Endothelial cell of umbilical vein (primary cell): ENCODE results near the gene PAX2. TPM values are rescaled to one million over a fixed set of nuclear protein-coding genes. Genes with fewer than 3 reads are reported as not detected.

ENCODE experiments used
- BruUV-seq: library from RNA; stranded (reverse); fragments of 400-500 nt; replicated peaks from 2 replicates; lab custom pipeline; 2021; lab: Mats Ljungman, UMichigan
- CTCF ChIA-PET: fragments of 300-600, 350-600 bp; sonication (Branson Sonifier 250); formaldehyde crosslinking; loops from one replicate; lab custom pipeline; 2021; ENCODE audit warnings: antibody characterized with exemption, inconsistent platforms; lab: Charles Lee
- POLR2A ChIA-PET: fragments of 300-600, 350-600 bp; sonication (Branson Sonifier 250); formaldehyde crosslinking; loops from one replicate; lab custom pipeline; 2021; ENCODE audit warnings: antibody characterized with exemption, inconsistent platforms; lab: Charles Lee
- DNase-seq: peaks from one replicate; pipeline ENCODE4 v3.0.0-alpha.2; 2011; ENCODE audit warnings: low read depth, low spot score
- FAIRE-seq: peaks from 2 replicates; lab custom pipeline; 2011; peaks lifted over from hg19 to GRCh38; lab: Jason Lieb, UNC
- H2AFZ ChIP-seq: 2 replicates; pipeline ENCODE4 v1.6.0; 2012; ENCODE audit warnings: low read depth, low read length, control low read depth, inconsistent platforms
- H3K27ac ChIP-seq: 2 replicates; pipeline ENCODE4 v1.5.1; 2011; ENCODE audit warnings: low read depth, mild to moderate bottlenecking, control low read depth, low read length, moderate library complexity; ENCODE audit not compliant: insufficient read depth
- H3K27me3 ChIP-seq, 2 experiments: 2 replicates each; pipeline versions ENCODE4 v1.6.0 to v1.6.1; 2011; ENCODE audit warnings: low read length in 2 of 2, mixed read lengths in 1 of 2; ENCODE audit not compliant: control insufficient read depth in 2 of 2, insufficient read depth in 2 of 2
- H3K36me3 ChIP-seq, 2 experiments: 2 replicates in 1 of 2; 3 replicates in 1 of 2; pipeline ENCODE4 v1.5.1; 2011; ENCODE audit warnings: low read length in 2 of 2, mild to moderate bottlenecking in 1 of 2, moderate library complexity in 1 of 2; ENCODE audit not compliant: control insufficient read depth in 2 of 2, insufficient read depth in 2 of 2; ENCODE audit errors: extremely low read depth in 1 of 2
- H3K4me1 ChIP-seq: 3 replicates; pipeline ENCODE4 v1.5.1; 2011; ENCODE audit warnings: mild to moderate bottlenecking, low read length; ENCODE audit not compliant: control insufficient read depth, insufficient read depth; ENCODE audit errors: extremely low read depth
- H3K4me2 ChIP-seq: 2 replicates; pipeline ENCODE4 v1.6.1; 2011; ENCODE audit warnings: low read length, control low read depth, mixed read lengths; ENCODE audit not compliant: insufficient read depth
- H3K4me3 ChIP-seq, 3 experiments: fragments of 200-600 bp in 1 of 3; sonication (generic), shearing (Covaris generic) in 1 of 3; replicated peaks in 1 of 3; 2 replicates each; pipeline ENCODE4 v1.5.1; 2011 to 2016; ENCODE audit warnings: control low read depth in 3 of 3, low read length in 3 of 3, mild to moderate bottlenecking in 2 of 3, inconsistent platforms in 1 of 3, low read depth in 1 of 3, moderate library complexity in 1 of 3; ENCODE audit not compliant: insufficient read depth in 1 of 3
- H3K79me2 ChIP-seq: 2 replicates; pipeline ENCODE4 v1.6.0; 2012; ENCODE audit warnings: low read length, inconsistent platforms; ENCODE audit not compliant: control insufficient read depth, insufficient read depth
- H3K9ac ChIP-seq: replicated peaks from 2 replicates; pipeline ENCODE3; 2011; ENCODE audit warnings: low read length, control low read depth; ENCODE audit not compliant: insufficient read depth; ENCODE audit errors: extremely low read depth
- H3K9me1 ChIP-seq: replicated peaks from 3 replicates; pipeline ENCODE4 v1.6.0; 2011; ENCODE audit warnings: mild to moderate bottlenecking, low read length; ENCODE audit not compliant: control insufficient read depth, insufficient read depth; ENCODE audit errors: extremely low read depth
- H3K9me3 ChIP-seq: replicated peaks from 2 replicates; pipeline ENCODE4 v1.5.1; 2012; ENCODE audit warnings: low read length, inconsistent platforms; ENCODE audit not compliant: control insufficient read depth, insufficient read depth
- H4K20me1 ChIP-seq: replicated peaks from 2 replicates; pipeline ENCODE3; 2011; ENCODE audit warnings: mild to moderate bottlenecking, low read length; ENCODE audit not compliant: control insufficient read depth, insufficient read depth; ENCODE audit errors: extremely low read depth
- EZH2 ChIP-seq: IDR thresholded peaks from 2 replicates; pipeline ENCODE4 v1.6.1; 2012; ENCODE audit warnings: borderline replicate concordance, low read depth, mild to moderate bottlenecking, moderate library complexity, low read length, inconsistent platforms; ENCODE audit not compliant: severe bottlenecking
- FOS ChIP-seq: IDR thresholded peaks from 2 replicates; pipeline ENCODE4 v1.6.1; 2011; ENCODE audit warnings: mild to moderate bottlenecking, low read length, moderate library complexity, borderline replicate concordance; ENCODE audit not compliant: insufficient read depth
- GATA2 ChIP-seq: IDR thresholded peaks from 2 replicates; pipeline ENCODE4 v1.7.0; 2011; ENCODE audit warnings: low read depth, mild to moderate bottlenecking, moderate library complexity, mixed read lengths, low read length; ENCODE audit not compliant: insufficient read length, insufficient read depth
- JUN ChIP-seq: IDR thresholded peaks from 2 replicates; pipeline ENCODE4 v1.6.1; 2011; ENCODE audit warnings: borderline replicate concordance, low read depth; ENCODE audit not compliant: insufficient read length, insufficient read depth
- MYC ChIP-seq: IDR thresholded peaks from one replicate; pipeline ENCODE4 v1.6.1; 2011; ENCODE audit warnings: mild to moderate bottlenecking, low read depth, low read length
- POLR2A ChIP-seq: IDR thresholded peaks from 2 replicates; pipeline ENCODE4 v1.6.1; 2012; ENCODE audit warnings: low read depth, mild to moderate bottlenecking, control low read depth, low read length
- POLR2AphosphoS5 ChIP-seq: IDR thresholded peaks from 2 replicates; pipeline ENCODE4 v1.6.1; 2012; ENCODE audit warnings: low read depth, mild to moderate bottlenecking, control low read depth, low read length, moderate library complexity; ENCODE audit not compliant: insufficient read depth
- dilution Hi-C: fragments of 300-500 bp; cut with MboI; formaldehyde crosslinking; loops from one replicate; pipeline ENCODE4 v1.15.0; 2019; ENCODE audit warnings: low sequenced_read_pairs; ENCODE audit not compliant: extremely low pct_ligation_motif_present
- intact Hi-C: fragments of 100-400 bp; cut with micrococcal nuclease; formaldehyde crosslinking; loops from one replicate; pipeline ENCODE4 v1.10.0; 2022
- polyA plus RNA-seq, 4 experiments: library from polyadenylated mRNA; depleted of rRNA in 3 of 4; stranded (reverse) in 3 of 4; unstranded in 1 of 4; fragments of >200 nt; gene quantifications; 2 replicates each; pipeline versions ENCODE4 v1.2.1 to v1.2.3, GENCODE V29; 2011 to 2012; ENCODE audit warnings: missing spikeins in 1 of 4
- total RNA-seq: library from RNA; stranded (reverse); gene quantifications from 2 replicates; pipeline ENCODE4 v1.2.3, GENCODE V29; 2021
- TF ChIP-seq, protein P1 (sequence below): IDR thresholded peaks from 2 replicates; pipeline ENCODE4 v1.6.1; 2011; ENCODE audit not compliant: insufficient read depth, insufficient read length
- TF ChIP-seq, protein P2 (sequence below), 2 donors: IDR thresholded peaks; 1 replicate in 1 of 2; 2 replicates in 1 of 2; pipeline ENCODE4 v1.5.1; 2011; ENCODE audit warnings: low read length in 2 of 2, mild to moderate bottlenecking in 2 of 2, moderate library complexity in 2 of 2, control low read depth in 1 of 2, inconsistent platforms in 1 of 2, low read depth in 1 of 2; ENCODE audit not compliant: insufficient read depth in 1 of 2; ENCODE audit errors: extremely low read depth in 1 of 2

Gene PAX2
- total and polyA plus RNA-seq, 2 donors (not counting 3 experiments of a cell fraction or from before 2014, with no cell fraction given): not detected

DNA sequence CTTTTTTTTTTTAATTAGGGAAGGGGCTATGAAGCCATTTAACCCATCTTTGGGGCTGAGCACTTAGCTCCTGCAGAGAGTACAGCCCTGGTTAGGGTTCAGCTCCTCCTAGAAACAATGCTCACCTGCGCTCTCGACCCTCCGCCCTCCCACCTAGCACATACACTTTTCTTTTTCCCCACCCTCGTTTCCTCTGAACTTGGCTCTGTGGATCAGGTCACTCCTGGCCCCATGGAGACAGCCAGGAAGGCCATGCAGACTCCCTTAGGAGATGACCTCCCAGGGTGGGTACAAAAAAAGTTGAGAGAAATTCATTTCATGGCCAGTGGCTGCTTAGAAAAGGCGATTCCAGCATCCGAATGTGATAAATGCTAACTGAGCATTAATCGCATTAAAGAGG, 15.8 kb downstream of the PAX2 start:
- POLR2A ChIA-PET: no interaction called here
- no TSS peak for BruUV-seq
- FAIRE-seq: no peak
- Histone ChIP-seq H3K4me3 (no peak overlapping the region), H3K79me2 (no peaks in the 10 kb centered on the region), H3K9me1 (no peaks in the 10 kb centered on the region), H2AFZ (no peak overlapping the region), H3K9me3 (no peaks in the 10 kb centered on the region), H3K27ac (no peak overlapping the region), H4K20me1 (no peaks in the 10 kb centered on the region), H3K36me3 (no peaks in the 10 kb centered on the region), H3K4me1 (no peaks in the 10 kb centered on the region), H3K27me3 (peaks cover 21 to 38% of the 10 kb centered on the region in 2 experiments), H3K4me2 (no peak overlapping the region), H3K9ac (no peak overlapping the region)
- TF ChIP-seq, protein P1, sequence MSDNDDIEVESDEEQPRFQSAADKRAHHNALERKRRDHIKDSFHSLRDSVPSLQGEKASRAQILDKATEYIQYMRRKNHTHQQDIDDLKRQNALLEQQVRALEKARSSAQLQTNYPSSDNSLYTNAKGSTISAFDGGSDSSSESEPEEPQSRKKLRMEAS: no peak
- TF ChIP-seq POLR2A (no peak), FOS (no peak), JUN (no peak), EZH2 (no peak), GATA2 (no peak), POLR2AphosphoS5 (no peak), MYC (no peak)
- TF ChIP-seq, protein P2, sequence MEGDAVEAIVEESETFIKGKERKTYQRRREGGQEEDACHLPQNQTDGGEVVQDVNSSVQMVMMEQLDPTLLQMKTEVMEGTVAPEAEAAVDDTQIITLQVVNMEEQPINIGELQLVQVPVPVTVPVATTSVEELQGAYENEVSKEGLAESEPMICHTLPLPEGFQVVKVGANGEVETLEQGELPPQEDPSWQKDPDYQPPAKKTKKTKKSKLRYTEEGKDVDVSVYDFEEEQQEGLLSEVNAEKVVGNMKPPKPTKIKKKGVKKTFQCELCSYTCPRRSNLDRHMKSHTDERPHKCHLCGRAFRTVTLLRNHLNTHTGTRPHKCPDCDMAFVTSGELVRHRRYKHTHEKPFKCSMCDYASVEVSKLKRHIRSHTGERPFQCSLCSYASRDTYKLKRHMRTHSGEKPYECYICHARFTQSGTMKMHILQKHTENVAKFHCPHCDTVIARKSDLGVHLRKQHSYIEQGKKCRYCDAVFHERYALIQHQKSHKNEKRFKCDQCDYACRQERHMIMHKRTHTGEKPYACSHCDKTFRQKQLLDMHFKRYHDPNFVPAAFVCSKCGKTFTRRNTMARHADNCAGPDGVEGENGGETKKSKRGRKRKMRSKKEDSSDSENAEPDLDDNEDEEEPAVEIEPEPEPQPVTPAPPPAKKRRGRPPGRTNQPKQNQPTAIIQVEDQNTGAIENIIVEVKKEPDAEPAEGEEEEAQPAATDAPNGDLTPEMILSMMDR (IDR thresholded peaks at IDR 0.05; ENCODE audit: extremely low read depth in 1 of 2, insufficient read depth in 1 of 2, low read depth in 1 of 2, low read length in 2 of 2): no peak
- CTCF ChIA-PET: no interaction called here
- intact Hi-C loops (no loop called here), dilution Hi-C loops (no loop called here)
- no peak for DNase-seq
